ENCODE measurements around the gene C9orf78.

- TF ChIP-seq, protein P1, sequence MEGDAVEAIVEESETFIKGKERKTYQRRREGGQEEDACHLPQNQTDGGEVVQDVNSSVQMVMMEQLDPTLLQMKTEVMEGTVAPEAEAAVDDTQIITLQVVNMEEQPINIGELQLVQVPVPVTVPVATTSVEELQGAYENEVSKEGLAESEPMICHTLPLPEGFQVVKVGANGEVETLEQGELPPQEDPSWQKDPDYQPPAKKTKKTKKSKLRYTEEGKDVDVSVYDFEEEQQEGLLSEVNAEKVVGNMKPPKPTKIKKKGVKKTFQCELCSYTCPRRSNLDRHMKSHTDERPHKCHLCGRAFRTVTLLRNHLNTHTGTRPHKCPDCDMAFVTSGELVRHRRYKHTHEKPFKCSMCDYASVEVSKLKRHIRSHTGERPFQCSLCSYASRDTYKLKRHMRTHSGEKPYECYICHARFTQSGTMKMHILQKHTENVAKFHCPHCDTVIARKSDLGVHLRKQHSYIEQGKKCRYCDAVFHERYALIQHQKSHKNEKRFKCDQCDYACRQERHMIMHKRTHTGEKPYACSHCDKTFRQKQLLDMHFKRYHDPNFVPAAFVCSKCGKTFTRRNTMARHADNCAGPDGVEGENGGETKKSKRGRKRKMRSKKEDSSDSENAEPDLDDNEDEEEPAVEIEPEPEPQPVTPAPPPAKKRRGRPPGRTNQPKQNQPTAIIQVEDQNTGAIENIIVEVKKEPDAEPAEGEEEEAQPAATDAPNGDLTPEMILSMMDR (IDR thresholded peaks at IDR 0.05): no peak
- no peak for TF ChIP-seq POLR2A (IDR thresholded peaks at IDR 0.05)
- no peak for TF ChIP-seq EP300 (IDR thresholded peaks at IDR 0.05)
Measured at GRCh38 chr9:129811967-129812363, 23.1 kb downstream of the C9orf78 start.

All from suprapubic skin (tissue), 3 donors.